Measurements from ENCODE around the gene POLR1F.

The POLR1F gene

GRCh38 chr7:19728716-19729115, 19.9 kb upstream of the POLR1F start:
- TF ChIP-seq, protein P1, sequence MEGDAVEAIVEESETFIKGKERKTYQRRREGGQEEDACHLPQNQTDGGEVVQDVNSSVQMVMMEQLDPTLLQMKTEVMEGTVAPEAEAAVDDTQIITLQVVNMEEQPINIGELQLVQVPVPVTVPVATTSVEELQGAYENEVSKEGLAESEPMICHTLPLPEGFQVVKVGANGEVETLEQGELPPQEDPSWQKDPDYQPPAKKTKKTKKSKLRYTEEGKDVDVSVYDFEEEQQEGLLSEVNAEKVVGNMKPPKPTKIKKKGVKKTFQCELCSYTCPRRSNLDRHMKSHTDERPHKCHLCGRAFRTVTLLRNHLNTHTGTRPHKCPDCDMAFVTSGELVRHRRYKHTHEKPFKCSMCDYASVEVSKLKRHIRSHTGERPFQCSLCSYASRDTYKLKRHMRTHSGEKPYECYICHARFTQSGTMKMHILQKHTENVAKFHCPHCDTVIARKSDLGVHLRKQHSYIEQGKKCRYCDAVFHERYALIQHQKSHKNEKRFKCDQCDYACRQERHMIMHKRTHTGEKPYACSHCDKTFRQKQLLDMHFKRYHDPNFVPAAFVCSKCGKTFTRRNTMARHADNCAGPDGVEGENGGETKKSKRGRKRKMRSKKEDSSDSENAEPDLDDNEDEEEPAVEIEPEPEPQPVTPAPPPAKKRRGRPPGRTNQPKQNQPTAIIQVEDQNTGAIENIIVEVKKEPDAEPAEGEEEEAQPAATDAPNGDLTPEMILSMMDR (IDR thresholded peaks at IDR 0.05; ENCODE audit: insufficient read depth, low read depth, low read length, missing control alignments) = no peak

GRCh38 chr7:19725770-19726169, 16.9 kb upstream of the POLR1F start:
- DNase-seq (ENCODE audit: low read depth) = no peak
- TF ChIP-seq, protein P1 (IDR thresholded peaks at IDR 0.05; ENCODE audit: insufficient read depth, low read depth, low read length, missing control alignments) = no peak
- H3K4me3 ChIP-seq (ENCODE audit: low read depth, low read length) = no peak overlapping the region

More at GRCh38 chr7:19728716-19729115, 19.9 kb upstream of the POLR1F start:
- no peak for DNase-seq (ENCODE audit: low read depth)
- H3K4me3 ChIP-seq (ENCODE audit: low read depth, low read length) = no peak overlapping the region

GRCh38 chr7:19715499-19715898, 6.7 kb upstream of the POLR1F start:
- no peak for DNase-seq (ENCODE audit: low read depth)
- no peak overlapping the region for H3K4me3 ChIP-seq (ENCODE audit: low read depth, low read length)
- TF ChIP-seq, protein P1 (IDR thresholded peaks at IDR 0.05; ENCODE audit: insufficient read depth, low read depth, low read length, missing control alignments) = no peak

- DNase-seq (ENCODE audit: low read depth) = peak; percentile 52
- no peak overlapping the region for H3K4me3 ChIP-seq (ENCODE audit: low read depth, low read length)
- TF ChIP-seq, protein P1 (IDR thresholded peaks at IDR 0.05; ENCODE audit: insufficient read depth, low read depth, low read length, missing control alignments) = peak; percentile 34
These were observed 4.8 kb upstream of the POLR1F start for GRCh38 chr7:19713676-19714075.

DNA sequence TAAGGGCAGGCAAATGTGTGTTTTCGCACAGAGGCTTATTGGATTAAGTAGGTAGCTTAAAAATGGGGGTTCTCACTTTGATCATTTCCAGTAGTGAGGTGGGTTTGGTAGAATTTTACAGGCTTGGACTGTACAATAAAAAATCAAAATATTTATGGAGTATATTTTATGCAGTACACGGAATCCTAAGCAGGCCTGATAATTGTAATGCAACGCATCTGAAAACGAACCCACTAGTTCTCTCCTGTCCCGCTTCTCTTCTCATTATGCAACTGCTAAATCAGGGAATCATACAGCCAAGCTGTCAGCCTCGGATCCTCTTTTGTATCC, 377 bp upstream of the POLR1F start:
- TF ChIP-seq, protein P1 (IDR thresholded peaks at IDR 0.05; ENCODE audit: insufficient read depth, low read depth, low read length, missing control alignments) = no peak
- H3K4me3 ChIP-seq (ENCODE audit: low read depth, low read length) = no peak overlapping the region
- DNase-seq (ENCODE audit: low read depth) = no peak

DNA sequence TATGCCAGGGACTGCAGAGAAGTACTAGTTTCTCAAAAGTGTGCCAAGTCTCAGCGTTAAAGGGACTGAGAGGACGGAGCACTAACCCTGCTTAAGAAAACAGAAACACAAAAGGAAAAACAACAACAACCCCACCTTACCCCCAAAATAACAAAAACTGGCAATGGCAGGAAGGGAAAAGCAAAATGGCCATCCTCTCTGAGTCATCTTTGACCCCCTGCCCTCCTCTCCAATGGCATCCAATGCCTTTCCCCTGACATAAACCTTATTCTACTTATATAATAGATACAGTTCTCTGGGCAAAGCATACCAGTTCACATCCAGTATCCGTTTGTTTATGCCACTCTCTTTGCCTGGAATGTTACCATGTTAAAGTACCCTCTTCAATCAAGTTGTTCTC, 1.6 kb downstream of the POLR1F start:
- peak overlapping the region; percentile 81 for H3K4me3 ChIP-seq (ENCODE audit: low read depth, low read length)
- TF ChIP-seq, protein P1 (IDR thresholded peaks at IDR 0.05; ENCODE audit: insufficient read depth, low read depth, low read length, missing control alignments) = no peak
- DNase-seq (ENCODE audit: low read depth) = no peak

- H3K4me3 ChIP-seq (ENCODE audit: low read depth, low read length) = no peak overlapping the region
- DNase-seq (ENCODE audit: low read depth) = no peak
- TF ChIP-seq, protein P1 (IDR thresholded peaks at IDR 0.05; ENCODE audit: insufficient read depth, low read depth, low read length, missing control alignments) = no peak
These were observed 3.2 kb downstream of the POLR1F start for GRCh38 chr7:19705663-19706062.
